Measurements from ENCODE around the gene ERVFRD-1. TPM values are rescaled to one million over a fixed set of nuclear protein-coding genes. Genes with fewer than 3 reads are reported as not detected.

The ERVFRD-1 gene
- total and polyA plus RNA-seq, 2 of the 13 experiments (the other 11 are each of a cell fraction or from before 2014, with no cell fraction given), result not detected

GRCh38 chr6:11093626-11094410 is 17.7 kb downstream of the ERVFRD-1 start, which contains the start of gene SMIM13 (continued):
- TF ChIP-seq ZZZ3 (CRISPR knock-in tag; IDR thresholded peaks at IDR 0.05; ENCODE audit: borderline replicate concordance) (peak; percentile 84; the same call in 1 of the 2 replicates), XBP1 (CRISPR knock-in tag; IDR thresholded peaks at IDR 0.05) (no peak), ZNF337 (CRISPR knock-in tag; IDR thresholded peaks at IDR 0.05; ENCODE audit: borderline replicate concordance, low read depth) (0 out of 2 replicates have a peak, but pooled peaks have one; percentile 9), ZNF713 (CRISPR knock-in tag; IDR thresholded peaks at IDR 0.05) (0 out of 2 replicates have a peak, but pooled peaks have one; percentile 89), ZNF556 (CRISPR knock-in tag; IDR thresholded peaks at IDR 0.05; ENCODE audit: borderline replicate concordance) (peak; percentile 89), SNAPC5 (CRISPR knock-in tag; IDR thresholded peaks at IDR 0.05; ENCODE audit: borderline replicate concordance) (0 out of 2 replicates have a peak, but pooled peaks have one; percentile 53), ZNF468 (CRISPR knock-in tag; IDR thresholded peaks at IDR 0.05) (peak; percentile 54; the same call in 1 of the 2 replicates), HCFC1 (IDR thresholded peaks at IDR 0.05; ENCODE audit: low read depth, low read length) (peak; percentile 96), ARID5B (CRISPR knock-in tag; IDR thresholded peaks at IDR 0.05) (peak; percentile 76), DRAP1 (CRISPR knock-in tag; IDR thresholded peaks at IDR 0.05) (no peak; the same call in none of the 2 replicates), RXRB (CRISPR knock-in tag; IDR thresholded peaks at IDR 0.05; ENCODE audit: borderline replicate concordance) (0 out of 2 replicates have a peak, but pooled peaks have one; percentile 24), MEIS2 (CRISPR knock-in tag; IDR thresholded peaks at IDR 0.05) (peak; percentile 91), KAT2B (IDR thresholded peaks at IDR 0.05; ENCODE audit: borderline replicate concordance, low read depth, low read length) (no peak), NCOR1 (IDR thresholded peaks at IDR 0.05; ENCODE audit: borderline replicate concordance, low read length) (no peak), CHD4 (IDR thresholded peaks at IDR 0.05; ENCODE audit: borderline replicate concordance, low read length) (no peak), NR1H2 (CRISPR knock-in tag; IDR thresholded peaks at IDR 0.05; ENCODE audit: borderline replicate concordance, low read depth) (no peak; the same call in 1 of the 2 replicates), RBM22 (optimal IDR thresholded peaks at IDR 0.05; ENCODE audit: low read length) (no peak), MEF2D (CRISPR knock-in tag; IDR thresholded peaks at IDR 0.05) (peak; percentile 83), MED1 (CRISPR knock-in tag; IDR thresholded peaks at IDR 0.05) (peak; percentile 67), PLRG1 (conservative IDR thresholded peaks at IDR 0.05) (no peak), THAP8 (CRISPR knock-in tag; IDR thresholded peaks at IDR 0.05; ENCODE audit: borderline replicate concordance) (peak; percentile 96; the same call in 1 of the 2 replicates), ZBTB37 (CRISPR knock-in tag; IDR thresholded peaks at IDR 0.05) (0 out of 2 replicates have a peak, but pooled peaks have one; percentile 35), CBX1 (IDR thresholded peaks at IDR 0.05; ENCODE audit: low read depth) (peak; percentile 77)

Measured in HepG2 (cell line).